HepG2 (cell line): Measurements from ENCODE around the gene NAP1L1. TPM values are rescaled to one million over a fixed set of nuclear protein-coding genes. Genes with fewer than 3 reads are reported as not detected.

Experiments
- ATAC-seq: fragments of 200-7000 bp; cut with Tn5 transposase; 3 replicates; pipeline ENCODE4 v1.9.1; 2020; ENCODE audit warnings: mild to moderate bottlenecking, moderate library complexity
- BruUV-seq: library from RNA; stranded (reverse); fragments of 400-500 nt; replicated peaks from 2 replicates; lab custom pipeline; 2021; lab: Mats Ljungman, UMichigan
- CTCF ChIA-PET: fragments of 300-600 bp; formaldehyde crosslinking; extraction: SDS; loops from one replicate; lab custom pipeline; 2021; ENCODE audit warnings: low total read pairs, inconsistent platforms, low intra/inter-chr PET ratio; lab: Yijun Ruan, JAX
- POLR2A ChIA-PET: fragments of 350-600 bp; sonication (Branson Sonifier 250); formaldehyde crosslinking; loops from one replicate; lab custom pipeline; 2020; ENCODE audit warnings: antibody characterized with exemption, inconsistent platforms; lab: Yijun Ruan, JAX
- DNase-seq: peaks from one replicate; pipeline ENCODE4 v3.0.0-alpha.2; 2015; ENCODE audit warnings: low spot score
- FAIRE-seq: peaks from 3 replicates; lab custom pipeline; 2011; peaks lifted over from hg19 to GRCh38; lab: Jason Lieb, UNC
- H2AFZ ChIP-seq: one replicate; pipeline ENCODE4 v1.6.1; 2011; ENCODE audit warnings: low read length, inconsistent platforms
- H3K27ac ChIP-seq: fragments of 300-600 bp; 3 replicates; pipeline ENCODE4 v1.8.0; 2011; ENCODE audit warnings: mixed run types, mild to moderate bottlenecking, mixed read lengths, low read length, inconsistent platforms; ENCODE audit not compliant: insufficient read depth; ENCODE audit errors: extremely low read length
- H3K27me3 ChIP-seq, 2 experiments: fragments of 200-600 bp in 1 of 2; 2 replicates in 1 of 2; 3 replicates in 1 of 2; pipeline versions ENCODE4 v1.6.0 to v1.8.0; 2011; ENCODE audit warnings: low read length in 2 of 2, mild to moderate bottlenecking in 2 of 2, moderate library complexity in 2 of 2, inconsistent platforms in 1 of 2; ENCODE audit not compliant: insufficient read depth in 2 of 2, control insufficient read depth in 1 of 2
- H3K36me3 ChIP-seq, 2 experiments: fragments of 200-600 bp in 1 of 2; replicated peaks in 1 of 2; 2 replicates in 1 of 2; 3 replicates in 1 of 2; pipeline versions ENCODE4 v1.5.1 to v1.8.0; 2011; ENCODE audit warnings: low read length in 2 of 2, inconsistent platforms in 1 of 2; ENCODE audit not compliant: insufficient read depth in 2 of 2, control insufficient read depth in 1 of 2
- H3K4me1 ChIP-seq: 2 replicates; pipeline ENCODE4 v1.5.1; 2012; ENCODE audit warnings: low read length, inconsistent platforms; ENCODE audit not compliant: insufficient read depth
- H3K4me2 ChIP-seq: 2 replicates; pipeline ENCODE4 v1.6.0; 2011; ENCODE audit warnings: low read depth, low read length, inconsistent platforms
- H3K4me3 ChIP-seq, 3 experiments: fragments of 200-600 bp in 1 of 3; sonication (generic), shearing (Covaris generic) in 1 of 3; replicated peaks in 1 of 3; 2 replicates each; pipeline ENCODE4 v1.5.1; 2011 to 2016; ENCODE audit warnings: low read length in 3 of 3, inconsistent platforms in 2 of 3, low read depth in 2 of 3, mild to moderate bottlenecking in 2 of 3, control low read depth in 1 of 3, mixed read lengths in 1 of 3; ENCODE audit not compliant: insufficient read depth in 1 of 3
- H3K79me2 ChIP-seq: one replicate; pipeline ENCODE4 v1.6.1; 2011; ENCODE audit warnings: low read length, inconsistent platforms; ENCODE audit not compliant: insufficient read depth
- H3K9ac ChIP-seq: 2 replicates; pipeline ENCODE4 v1.6.0; 2011; ENCODE audit warnings: mild to moderate bottlenecking, low read depth, low read length, inconsistent platforms; ENCODE audit not compliant: insufficient read depth
- H3K9me3 ChIP-seq: 2 replicates; pipeline ENCODE4 v1.5.1; 2012; ENCODE audit warnings: mild to moderate bottlenecking, low read length
- H4K20me1 ChIP-seq: 2 replicates; pipeline ENCODE4 v1.6.0; 2011; ENCODE audit warnings: inconsistent platforms, mild to moderate bottlenecking, low read length, moderate library complexity; ENCODE audit not compliant: insufficient read depth
- AGO2 ChIP-seq: fragments of 200-400 bp; formaldehyde crosslinking; optimal IDR thresholded peaks from 2 replicates; pipeline ENCODE3; 2017; ENCODE audit warnings: mild to moderate bottlenecking, low read depth, low read length, moderate library complexity
- ASH2L ChIP-seq: fragments of 300-600, 200-600 bp; sonication (generic); IDR thresholded peaks from 2 replicates; pipeline ENCODE4 v1.7.0; 2017; ENCODE audit warnings: low read depth, mild to moderate bottlenecking, moderate library complexity, mixed read lengths, low read length; ENCODE audit not compliant: insufficient read length
- ATF7 ChIP-seq, 2 experiments: fragments of 450-650 bp in 1 of 2; sonication (generic) in 1 of 2; formaldehyde crosslinking in 1 of 2; IDR thresholded peaks; 2 replicates each; pipeline versions ENCODE4 v1.4.0 to v1.6.1; 2016 to 2020; ENCODE audit warnings: antibody characterized with exemption in 1 of 2, mild to moderate bottlenecking in 1 of 2, missing genetic modification reagents in 1 of 2
- CENPT ChIP-seq: sonication (generic); formaldehyde crosslinking; IDR thresholded peaks from 2 replicates; pipeline ENCODE4 v1.8.0; 2022; ENCODE audit warnings: low read depth, mild to moderate bottlenecking, moderate library complexity, missing genetic modification reagents
- DDIT3 ChIP-seq: sonication (generic); formaldehyde crosslinking; IDR thresholded peaks from 2 replicates; pipeline ENCODE4 v1.4.0; 2020; ENCODE audit warnings: mild to moderate bottlenecking, missing genetic modification reagents
- KMT2A ChIP-seq: sonication (generic); formaldehyde crosslinking; IDR thresholded peaks from 2 replicates; pipeline ENCODE4 v1.4.0; 2020; ENCODE audit warnings: missing genetic modification reagents
- MAX ChIP-seq: IDR thresholded peaks from 2 replicates; pipeline ENCODE4 v1.6.1; 2012; ENCODE audit warnings: inconsistent platforms
- MBD4 ChIP-seq: IDR thresholded peaks from 2 replicates; pipeline ENCODE4 v1.6.1; 2012; ENCODE audit warnings: low read length, inconsistent platforms, borderline replicate concordance
- NFIC ChIP-seq: IDR thresholded peaks from 2 replicates; pipeline ENCODE4 v1.6.1; 2012; ENCODE audit warnings: mild to moderate bottlenecking, low read length, inconsistent platforms
- POLR2G ChIP-seq: fragments of 200-400 bp; formaldehyde crosslinking; IDR thresholded peaks from 2 replicates; pipeline ENCODE4 v1.6.1; 2018; ENCODE audit warnings: mild to moderate bottlenecking, low read depth, low read length, moderate library complexity
- RBM22 ChIP-seq: fragments of 200-400 bp; formaldehyde crosslinking; optimal IDR thresholded peaks from 2 replicates; pipeline ENCODE3; 2017; ENCODE audit warnings: mild to moderate bottlenecking, low read length, moderate library complexity
- RFX3 ChIP-seq: IDR thresholded peaks from 2 replicates; pipeline ENCODE4 v1.6.1; 2016; ENCODE audit warnings: missing biosample characterization, missing genetic modification reagents
- RXRA ChIP-seq: sonication (generic); formaldehyde crosslinking; IDR thresholded peaks from 2 replicates; pipeline ENCODE4 v1.5.1; 2020; ENCODE audit warnings: missing genetic modification reagents
- SPEN ChIP-seq: sonication (generic); formaldehyde crosslinking; IDR thresholded peaks from 2 replicates; pipeline ENCODE4 v1.5.1; 2020; ENCODE audit warnings: low read depth, mild to moderate bottlenecking, missing genetic modification reagents
- ZFAT ChIP-seq: sonication (generic); formaldehyde crosslinking; conservative IDR thresholded peaks from 2 replicates; pipeline ENCODE4 v1.8.1; 2023; ENCODE audit warnings: missing genetic modification reagents, inconsistent platforms
- ZNF232 ChIP-seq: sonication (generic); formaldehyde crosslinking; IDR thresholded peaks from 2 replicates; pipeline ENCODE4 v1.4.0; 2020; ENCODE audit warnings: missing genetic modification reagents, borderline replicate concordance
- ZNF512 ChIP-seq: sonication (generic); formaldehyde crosslinking; IDR thresholded peaks from 2 replicates; pipeline ENCODE4 v1.4.0; 2020; ENCODE audit warnings: mild to moderate bottlenecking, missing genetic modification reagents
- ZNF691 ChIP-seq: sonication (generic); formaldehyde crosslinking; IDR thresholded peaks from 2 replicates; pipeline ENCODE4 v1.4.0; 2020; ENCODE audit warnings: missing genetic modification reagents, low read depth, mild to moderate bottlenecking, borderline replicate concordance
- ZNF776 ChIP-seq: sonication (generic); formaldehyde crosslinking; IDR thresholded peaks from 2 replicates; pipeline ENCODE4 v1.4.0; 2020; ENCODE audit warnings: mild to moderate bottlenecking, missing genetic modification reagents
- WGBS: methylation state at CpG from one replicate; pipeline ENCODE4 v1.1.6; 2017; ENCODE audit warnings: low lambda C conversion rate; 5-methylcytosine and 5-hydroxymethylcytosine counted together
- in situ Hi-C: cut with HindIII; loops from 2 replicates; pipeline ENCODE4 v1.10.0; 2017; ENCODE audit warnings: low pct_unique_long_range_greater_than_20kb; ENCODE audit not compliant: extremely low pct_ligation_motif_present
- intact Hi-C: fragments of 100-400 bp; cut with micrococcal nuclease; formaldehyde crosslinking; loops from one replicate; pipeline ENCODE4 v1.10.0; 2022; ENCODE audit not compliant: unreplicated experiment
- polyA plus RNA-seq, 8 experiments: library from polyadenylated mRNA; depleted of rRNA in 3 of 8; stranded (reverse) in 7 of 8; unstranded in 1 of 8; fragments of >200 nt; fragmentation: Illumina TruSeq in 4 of 8; extraction: Trizol in 4 of 8; gene quantifications; 2 replicates each; pipeline versions ENCODE4 v1.2.1 to v1.2.3, GENCODE V29; 2011 to 2016; ENCODE audit warnings: low read depth in 4 of 8, missing spikeins in 1 of 8, mixed read lengths in 1 of 8; ENCODE audit not compliant: insufficient read depth in 1 of 8
- total RNA-seq, 5 experiments: library from RNA; depleted of rRNA; stranded (reverse); fragments of >200 nt; fragmentation: Illumina TruSeq; extraction: Trizol; gene quantifications; 2 replicates each; pipeline ENCODE4 v1.2.3, GENCODE V29; 2016; ENCODE audit warnings: low read depth in 1 of 5

The NAP1L1 gene
- total and polyA plus RNA-seq, 2 of the 13 experiments (the other 11 are each of a cell fraction or from before 2014, with no cell fraction given) = 207 to 309 TPM

- H3K9me3 ChIP-seq = no peaks in the 10 kb centered on the region
- in situ Hi-C loops = no loop called here
- no peaks in the 10 kb centered on the region for H3K36me3 ChIP-seq
- TF ChIP-seq SPEN (CRISPR knock-in tag) (no peak), DDIT3 (no peak), ZFAT (no peak), RFX3 (CRISPR knock-in tag) (no peak), AGO2 (peak; percentile 41), ZNF232 (CRISPR knock-in tag) (no peak), NFIC (0 out of 2 replicates have a peak, but pooled peaks have one; percentile 22), RBM22 (peak; percentile 69), KMT2A (CRISPR knock-in tag) (no peak), MAX (no peak), ZNF512 (CRISPR knock-in tag) (no peak), ZNF776 (CRISPR knock-in tag) (no peak), POLR2G (peak; percentile 61; the same call in 1 of the 2 replicates), ZNF691 (no peak), ATF7 (IDR thresholded peaks at IDR 0.05) (peak; percentile 85), ATF7 (CRISPR knock-in tag; IDR thresholded peaks at IDR 0.05) (no peak), CENPT (CRISPR knock-in tag) (no peak), MBD4 (no peak), ASH2L (no peak), RXRA (CRISPR knock-in tag) (no peak)
- TF ChIP-seq, all 625 proteins: peak for 5
- WGBS = 95% methylated on average over 3 of the region's 3 CpGs
- Histone ChIP-seq H2AFZ (no peak overlapping the region), H3K79me2 (peaks cover 33% of the 10 kb centered on the region), H3K4me1 (peaks cover 59% of the 10 kb centered on the region), H3K27me3 (no peaks in the 10 kb centered on the region; a peak in 1 of 5 replicates), H3K4me2 (no peak overlapping the region), H3K4me3 (no peak overlapping the region), H4K20me1 (no peaks in the 10 kb centered on the region; the same call in 1 of the 2 replicates), H3K27ac (no peak overlapping the region), H3K9ac (no peak overlapping the region)
- FAIRE-seq (no peak), DNase-seq (no peak), ATAC-seq (no peak)
- intact Hi-C loops = no loop called here
- ChIA-PET POLR2A (interaction anchor here (4.7 to 5.8 kb wide), 2 partner anchors 57 to 410 kb away, joined by 45 to 51 read pairs; no protein-coding TSS in a partner anchor), CTCF (no interaction called here)
- BruUV-seq = no TSS peak
These were observed 49.4 kb downstream of the NAP1L1 start for GRCh38 chr12:76035045-76035444.
